GM23248 (cell line): Measurements from ENCODE around the gene ADAMTS17. TPM values are rescaled to one million over a fixed set of nuclear protein-coding genes. Genes with fewer than 3 reads are reported as not detected.

Experiments used
- DNase-seq: peaks from one replicate; pipeline ENCODE4 v3.0.0-alpha.2; 2015
- H2AFZ ChIP-seq: fragments of 200-600 bp; sonication (generic); 2 replicates; pipeline ENCODE4 v1.6.1; 2016; ENCODE audit warnings: antibody characterized with exemption
- H3F3A ChIP-seq: fragments of 200-600 bp; sonication (generic); 2 replicates; pipeline ENCODE4 v1.6.1; 2016; ENCODE audit warnings: mild to moderate bottlenecking, antibody characterized with exemption, mixed run types; ENCODE audit not compliant: insufficient read depth
- H3K27ac ChIP-seq: fragments of 200-600 bp; sonication (generic); 2 replicates; pipeline ENCODE4 v1.5.1; 2016; ENCODE audit warnings: mild to moderate bottlenecking
- H3K27me3 ChIP-seq: fragments of 200-600 bp; sonication (generic); replicated peaks from 2 replicates; pipeline ENCODE4 v1.6.1; 2016; ENCODE audit warnings: mild to moderate bottlenecking; ENCODE audit not compliant: insufficient read depth
- H3K36me3 ChIP-seq: fragments of 200-600 bp; sonication (generic); 2 replicates; pipeline ENCODE4 v1.6.1; 2016; ENCODE audit warnings: low read depth, mild to moderate bottlenecking
- H3K4me1 ChIP-seq: fragments of 200-600 bp; sonication (generic); 2 replicates; pipeline ENCODE4 v1.6.1; 2016; ENCODE audit warnings: mild to moderate bottlenecking; ENCODE audit not compliant: insufficient read depth
- H3K4me2 ChIP-seq: fragments of 200-600 bp; sonication (generic); one replicate; pipeline ENCODE4 v1.6.1; 2016; ENCODE audit warnings: mild to moderate bottlenecking; ENCODE audit not compliant: unreplicated experiment
- H3K4me3 ChIP-seq: fragments of 200-600 bp; sonication (generic); 2 replicates; pipeline ENCODE4 v1.5.1; 2016; ENCODE audit warnings: mild to moderate bottlenecking
- H3K79me2 ChIP-seq: fragments of 200-600 bp; sonication (generic); 2 replicates; pipeline ENCODE4 v1.6.1; 2016; ENCODE audit warnings: mild to moderate bottlenecking; ENCODE audit not compliant: insufficient read depth
- H3K9ac ChIP-seq: fragments of 200-600 bp; sonication (generic); 2 replicates; pipeline ENCODE4 v1.6.1; 2016; ENCODE audit warnings: mild to moderate bottlenecking
- H3K9me2 ChIP-seq: fragments of 200-600 bp; sonication (generic); 2 replicates; pipeline ENCODE4 v1.6.1; 2016; ENCODE audit warnings: mixed run types, mild to moderate bottlenecking, moderate library complexity; ENCODE audit not compliant: insufficient read depth
- H3K9me3 ChIP-seq: fragments of 200-600 bp; sonication (generic); one replicate; pipeline ENCODE4 v1.6.1; 2017; ENCODE audit warnings: low read depth
- H4K20me1 ChIP-seq: fragments of 200-600 bp; sonication (generic); 2 replicates; pipeline ENCODE4 v1.6.0; 2016; ENCODE audit not compliant: insufficient read depth
- EZH2 ChIP-seq: fragments of 200-600 bp; sonication (generic); IDR thresholded peaks from 2 replicates; pipeline ENCODE4 v1.6.1; 2018; ENCODE audit warnings: antibody characterized with exemption, mild to moderate bottlenecking; ENCODE audit not compliant: insufficient read depth, poor library complexity, severe bottlenecking
- EZH2phosphoT487 ChIP-seq: fragments of 200-600 bp; sonication (generic); IDR thresholded peaks from 2 replicates; pipeline ENCODE4 v1.6.1; 2018; ENCODE audit warnings: antibody characterized with exemption, moderate library complexity, mild to moderate bottlenecking, low read depth; ENCODE audit not compliant: insufficient read depth
- WGBS, 2 experiments: methylation state at CpG; one replicate each; pipeline ENCODE4 v1.1.6; 2015 to 2017; ENCODE audit warnings: low lambda C conversion rate in 2 of 2, low coverage in 1 of 2; ENCODE audit errors: missing lambda C conversion rate in 2 of 2; 5-methylcytosine and 5-hydroxymethylcytosine counted together
- in situ Hi-C: fragments of 300-500 bp; cut with MboI; formaldehyde crosslinking; loops from 2 replicates; pipeline ENCODE4 v1.15.0; 2020
- polyA plus RNA-seq: library from polyadenylated mRNA; unstranded; fragments of >200 nt; fragmentation: Nextera tagmentation; extraction: Ambion mirVana; gene quantifications from 2 replicates; pipeline ENCODE4 v1.2.1, GENCODE V29; 2016
- total RNA-seq: library from RNA; depleted of rRNA; stranded (reverse); fragments of >200 nt; shearing (Covaris generic); gene quantifications from 2 replicates; pipeline ENCODE4 v1.2.3, GENCODE V29; 2014

ADAMTS17 gene
- total and polyA plus RNA-seq, 2 experiments from 2014 or later: not detected

- Histone ChIP-seq H3K36me3 (no peaks in the 10 kb centered on the region), H3F3A (no peaks in the 10 kb centered on the region), H3K9me3 (no peaks in the 10 kb centered on the region), H4K20me1 (no peaks in the 10 kb centered on the region), H2AFZ (no peak overlapping the region), H3K4me2 (no peak overlapping the region), H3K9me2 (no peaks in the 10 kb centered on the region), H3K27me3 (no peaks in the 10 kb centered on the region), H3K9ac (no peak overlapping the region), H3K4me3 (no peak overlapping the region), H3K79me2 (no peaks in the 10 kb centered on the region), H3K4me1 (no peaks in the 10 kb centered on the region), H3K27ac (no peak overlapping the region)
- WGBS, 2 experiments: 60 to 66% methylated on average over 2 of the region's 2 CpGs
- DNase-seq: no peak
- no peak for TF ChIP-seq EZH2phosphoT487
- no peak for TF ChIP-seq EZH2
- in situ Hi-C loops: no loop called here
These were observed 98.8 kb downstream of the ADAMTS17 start for GRCh38 chr15:100242989-100243388.

- Histone ChIP-seq H3K9me3 (no peaks in the 10 kb centered on the region), H3K4me3 (no peak overlapping the region), H3K27ac (no peak overlapping the region), H3K4me2 (no peak overlapping the region), H3F3A (no peaks in the 10 kb centered on the region), H3K36me3 (no peaks in the 10 kb centered on the region), H2AFZ (no peak overlapping the region), H3K4me1 (no peaks in the 10 kb centered on the region), H3K9ac (no peak overlapping the region), H3K79me2 (no peaks in the 10 kb centered on the region), H4K20me1 (no peaks in the 10 kb centered on the region), H3K9me2 (no peaks in the 10 kb centered on the region), H3K27me3 (no peaks in the 10 kb centered on the region)
- WGBS, 2 experiments: 69 to 72% methylated on average over 20 of the region's 20 CpGs
- peak; percentile 23 for DNase-seq
- no peak for TF ChIP-seq EZH2phosphoT487
- TF ChIP-seq EZH2: no peak
- in situ Hi-C loops: no loop called here
These were observed 99.9 kb downstream of the ADAMTS17 start for GRCh38 chr15:100241572-100242482.

GRCh38 chr15:100236981-100237720, 104.6 kb downstream of the ADAMTS17 start:
- Histone ChIP-seq H3K4me2 (no peak overlapping the region), H3K27ac (no peak overlapping the region), H3K36me3 (no peaks in the 10 kb centered on the region), H2AFZ (no peak overlapping the region), H3K4me3 (no peak overlapping the region), H3K79me2 (no peaks in the 10 kb centered on the region), H3K4me1 (no peaks in the 10 kb centered on the region), H3K9ac (no peak overlapping the region), H3K9me3 (no peaks in the 10 kb centered on the region), H3K27me3 (no peaks in the 10 kb centered on the region), H3K9me2 (no peaks in the 10 kb centered on the region), H4K20me1 (no peaks in the 10 kb centered on the region), H3F3A (no peaks in the 10 kb centered on the region)
- DNase-seq: no peak
- in situ Hi-C loops: no loop called here
- 43 to 44% methylated on average over 15 of the region's 15 CpGs for WGBS, 2 experiments
- TF ChIP-seq EZH2phosphoT487: no peak
- no peak for TF ChIP-seq EZH2

- DNase-seq: no peak
- no peaks in the 10 kb centered on the region for H4K20me1 ChIP-seq
- no peak for TF ChIP-seq EZH2
- no peak for TF ChIP-seq EZH2phosphoT487
- WGBS, 2 experiments: 39 to 47% methylated on average over 15 of the region's 15 CpGs
- no peaks in the 10 kb centered on the region for H3K4me1 ChIP-seq
- no peak overlapping the region for H2AFZ ChIP-seq
- H3K79me2 ChIP-seq: no peaks in the 10 kb centered on the region
- in situ Hi-C loops: no loop called here
- no peaks in the 10 kb centered on the region for H3K36me3 ChIP-seq
- no peak overlapping the region for H3K27ac ChIP-seq
- no peaks in the 10 kb centered on the region for H3K9me3 ChIP-seq
- H3F3A ChIP-seq: no peaks in the 10 kb centered on the region
- no peaks in the 10 kb centered on the region for H3K27me3 ChIP-seq
- H3K9ac ChIP-seq: no peak overlapping the region
- H3K4me2 ChIP-seq: no peak overlapping the region
- H3K4me3 ChIP-seq: no peak overlapping the region
- H3K9me2 ChIP-seq: no peaks in the 10 kb centered on the region
These were observed 106.7 kb downstream of the ADAMTS17 start for GRCh38 chr15:100235030-100235617.
